ENCODE measurements around the gene UBR1.
A peak's percentile ranks its signal among the peaks of the same experiment; 100 is the strongest.

The UBR1 gene

DNA sequence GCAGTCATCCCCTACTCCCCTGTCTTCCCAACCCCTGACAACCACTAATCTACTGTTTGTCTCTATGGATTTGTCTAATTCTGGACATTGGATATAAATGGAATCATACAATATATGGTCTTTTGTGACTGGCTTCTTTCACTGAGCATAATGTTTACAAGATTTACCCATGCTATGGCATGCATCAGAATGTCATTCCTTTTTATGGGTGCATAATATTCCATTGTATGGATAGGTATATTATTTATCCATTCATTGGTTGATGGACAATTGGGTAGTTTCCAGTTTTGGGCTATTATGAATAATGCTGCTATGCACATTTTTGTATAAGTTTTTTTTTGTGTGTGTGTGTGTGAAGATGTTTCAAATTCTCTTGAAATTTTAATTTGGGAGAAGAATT, 168.7 kb downstream of the UBR1 start:
- POLR2A ChIA-PET (ENCODE audit: low non-redundant PET), result no interaction called here
- DNase-seq (ENCODE audit: low spot score), result no peak
- CTCF ChIA-PET, result no interaction called here
- H3K27ac ChIP-seq, result no peak overlapping the region
- TF ChIP-seq, protein P1, sequence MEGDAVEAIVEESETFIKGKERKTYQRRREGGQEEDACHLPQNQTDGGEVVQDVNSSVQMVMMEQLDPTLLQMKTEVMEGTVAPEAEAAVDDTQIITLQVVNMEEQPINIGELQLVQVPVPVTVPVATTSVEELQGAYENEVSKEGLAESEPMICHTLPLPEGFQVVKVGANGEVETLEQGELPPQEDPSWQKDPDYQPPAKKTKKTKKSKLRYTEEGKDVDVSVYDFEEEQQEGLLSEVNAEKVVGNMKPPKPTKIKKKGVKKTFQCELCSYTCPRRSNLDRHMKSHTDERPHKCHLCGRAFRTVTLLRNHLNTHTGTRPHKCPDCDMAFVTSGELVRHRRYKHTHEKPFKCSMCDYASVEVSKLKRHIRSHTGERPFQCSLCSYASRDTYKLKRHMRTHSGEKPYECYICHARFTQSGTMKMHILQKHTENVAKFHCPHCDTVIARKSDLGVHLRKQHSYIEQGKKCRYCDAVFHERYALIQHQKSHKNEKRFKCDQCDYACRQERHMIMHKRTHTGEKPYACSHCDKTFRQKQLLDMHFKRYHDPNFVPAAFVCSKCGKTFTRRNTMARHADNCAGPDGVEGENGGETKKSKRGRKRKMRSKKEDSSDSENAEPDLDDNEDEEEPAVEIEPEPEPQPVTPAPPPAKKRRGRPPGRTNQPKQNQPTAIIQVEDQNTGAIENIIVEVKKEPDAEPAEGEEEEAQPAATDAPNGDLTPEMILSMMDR (conservative IDR thresholded peaks at IDR 0.05; ENCODE audit: low read depth), result no peak

DNA sequence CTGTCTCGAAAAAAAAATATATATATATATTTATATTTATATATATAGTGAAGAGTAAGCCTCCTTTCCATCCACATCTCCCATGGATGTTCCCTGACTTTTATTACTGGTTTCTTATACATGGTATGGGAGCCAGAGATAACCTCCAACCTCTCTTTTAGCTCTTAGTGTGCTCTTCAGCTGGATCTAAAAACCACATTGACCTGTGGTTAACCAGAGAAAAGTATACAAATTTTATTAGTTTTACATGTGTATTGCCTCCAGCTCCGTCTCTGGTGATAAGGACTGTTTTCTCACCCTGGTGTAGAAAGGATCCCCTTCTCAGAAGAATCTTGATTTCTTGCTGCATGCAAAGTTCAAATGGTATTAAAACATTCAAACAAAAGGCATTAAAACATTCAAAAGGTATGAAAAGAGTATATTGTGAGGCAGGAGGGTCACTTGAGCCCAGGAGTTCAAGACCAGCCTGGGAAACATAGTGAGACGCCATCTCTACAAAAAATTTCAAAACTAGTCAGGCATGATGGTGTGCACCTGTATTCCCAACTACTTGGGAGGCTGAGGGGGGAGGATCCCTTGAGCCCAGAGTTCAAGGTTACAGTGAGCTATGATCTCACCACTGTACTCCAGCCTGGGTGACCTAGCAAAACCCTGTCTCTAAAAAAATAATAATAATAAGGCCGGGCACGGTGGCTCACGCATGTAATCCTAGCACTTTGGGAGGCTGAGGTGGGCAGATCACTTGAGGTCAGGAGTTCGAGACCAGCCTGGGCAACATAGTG, 171.8 kb downstream of the UBR1 start:
- DNase-seq (ENCODE audit: low spot score), result no peak
- H3K27ac ChIP-seq, result no peak overlapping the region; the same call in 1 of the 2 replicates
- POLR2A ChIA-PET (ENCODE audit: low non-redundant PET), result no interaction called here
- TF ChIP-seq, protein P1 (conservative IDR thresholded peaks at IDR 0.05; ENCODE audit: low read depth), result no peak
- CTCF ChIA-PET, result no interaction called here

DNA sequence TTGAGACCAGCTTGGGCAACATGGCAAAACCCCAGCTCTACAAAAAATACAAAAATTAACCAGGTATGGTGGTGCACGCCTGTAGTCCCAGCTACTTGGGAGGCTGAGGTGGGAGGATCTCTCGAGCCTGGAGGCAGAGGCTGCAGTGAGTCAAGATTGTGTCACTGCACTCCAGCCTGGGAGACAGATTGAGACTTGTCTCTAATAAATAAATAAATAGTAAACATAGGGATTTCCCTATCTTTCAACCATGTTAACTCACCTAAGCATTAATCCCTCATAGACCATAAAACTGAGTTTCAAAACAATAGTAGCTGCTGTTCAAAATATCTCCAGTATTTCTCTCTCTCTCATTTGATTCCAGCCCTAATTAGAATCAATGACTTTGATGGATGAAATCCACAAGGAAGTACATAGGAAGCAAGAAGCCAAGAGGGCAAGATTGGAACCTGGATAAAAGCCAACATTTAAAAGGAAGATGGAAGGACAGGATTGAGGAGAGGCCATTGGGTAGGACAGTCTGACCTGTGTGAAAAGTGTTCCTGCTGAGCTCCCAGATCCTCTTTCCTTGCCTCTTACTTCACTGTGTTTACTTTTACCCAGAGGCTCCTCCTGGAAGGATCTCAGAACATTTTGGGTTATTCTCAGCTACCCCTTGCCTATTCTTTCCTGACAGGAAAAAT, 172.9 kb downstream of the UBR1 start:
- CTCF ChIA-PET, result no interaction called here
- POLR2A ChIA-PET (ENCODE audit: low non-redundant PET), result no interaction called here
- TF ChIP-seq, protein P1 (conservative IDR thresholded peaks at IDR 0.05; ENCODE audit: low read depth), result no peak
- H3K27ac ChIP-seq, result no peak overlapping the region
- DNase-seq (ENCODE audit: low spot score), result no peak

DNA sequence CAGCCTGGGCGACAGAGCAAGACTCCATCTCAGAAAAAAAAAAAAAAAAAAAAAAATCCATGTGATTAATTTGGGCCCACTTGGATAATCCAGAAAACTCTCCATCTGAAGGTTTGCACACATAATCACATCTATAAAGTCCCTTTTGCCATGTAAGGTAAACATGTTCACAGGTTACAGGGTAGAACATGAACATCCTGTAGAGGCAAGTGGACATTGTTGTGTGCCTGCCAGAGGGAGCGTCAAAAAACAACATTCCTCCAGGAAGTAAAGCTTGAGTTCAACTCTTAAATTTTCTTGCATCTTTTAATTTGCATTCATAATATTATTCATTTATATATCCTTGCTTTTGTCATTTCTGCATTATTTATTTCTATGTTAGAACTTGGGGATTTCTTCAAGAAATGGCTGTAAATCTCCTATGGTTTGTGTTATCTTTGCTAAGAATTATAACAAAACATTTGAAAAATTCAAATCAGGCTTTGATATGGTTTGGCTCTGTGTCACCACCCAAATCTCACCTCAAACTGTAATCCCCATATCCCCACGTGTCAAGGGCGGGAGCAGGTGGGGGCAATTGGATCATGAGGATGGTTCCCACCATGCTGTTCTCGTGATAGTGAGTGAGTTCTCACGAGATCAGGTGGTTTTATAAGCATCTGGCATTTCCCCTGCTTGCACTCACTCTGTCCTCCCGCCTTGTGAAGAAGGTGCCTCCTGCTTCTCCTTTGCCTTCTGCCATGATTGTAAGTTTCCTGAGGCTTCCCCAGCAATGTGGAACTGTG, 173.9 kb downstream of the UBR1 start:
- POLR2A ChIA-PET (ENCODE audit: low non-redundant PET), result no interaction called here
- H3K27ac ChIP-seq, result no peak overlapping the region
- CTCF ChIA-PET, result no interaction called here

DNA sequence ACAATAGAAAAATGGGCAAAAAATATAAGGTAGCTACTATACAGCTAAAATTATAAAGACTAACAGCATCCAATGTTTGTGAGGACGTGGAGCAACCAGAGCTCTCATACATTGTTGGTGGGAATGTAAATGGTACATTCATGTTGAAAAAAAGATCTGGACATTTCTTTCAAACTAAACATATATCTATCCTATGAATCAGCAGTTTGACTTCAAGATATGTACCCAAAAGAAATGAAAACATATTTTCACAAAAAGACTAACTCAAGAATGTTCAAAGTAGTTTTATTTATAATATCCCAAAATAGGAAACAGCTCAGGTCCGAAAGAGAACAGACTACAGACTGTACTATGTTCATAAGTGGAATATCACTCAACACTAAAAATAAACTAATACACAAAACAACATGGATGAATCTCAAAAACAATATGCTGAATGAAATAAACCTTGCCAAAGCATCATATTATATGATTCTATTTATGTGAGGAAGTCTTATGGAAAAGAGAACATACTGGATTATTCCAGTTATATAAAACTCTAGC, 176.5 kb downstream of the UBR1 start:
- POLR2A ChIA-PET (ENCODE audit: low non-redundant PET), result no interaction called here
- no peak overlapping the region for H3K27ac ChIP-seq
- TF ChIP-seq, protein P1 (conservative IDR thresholded peaks at IDR 0.05; ENCODE audit: low read depth), result no peak
- no peak for DNase-seq (ENCODE audit: low spot score)
- CTCF ChIA-PET, result no interaction called here

More for the DNA sequence above, 173.9 kb downstream of the UBR1 start:
- TF ChIP-seq, protein P1 (conservative IDR thresholded peaks at IDR 0.05; ENCODE audit: low read depth), result no peak
- no peak for DNase-seq (ENCODE audit: low spot score)

DNA sequence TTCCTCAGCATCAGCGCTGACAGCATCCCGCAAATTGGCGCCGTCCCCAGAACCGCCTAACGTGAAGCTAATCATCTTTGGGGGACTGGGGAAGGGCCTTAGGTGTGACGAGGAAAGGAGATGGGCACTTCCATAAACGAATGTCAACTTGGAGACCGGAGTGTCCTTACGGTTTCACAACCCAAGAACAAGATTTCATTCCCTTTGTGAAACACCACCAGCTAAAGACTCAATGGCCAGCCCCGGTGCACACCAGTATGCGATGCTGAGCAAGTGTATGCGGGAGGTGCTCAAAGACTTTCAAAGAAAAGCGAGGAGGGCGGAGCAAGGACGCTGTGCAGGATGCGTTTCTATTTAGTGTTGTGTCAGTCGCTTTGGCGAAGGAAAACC, 184.5 kb downstream of the UBR1 start:
- POLR2A ChIA-PET (ENCODE audit: low non-redundant PET), result interaction anchor here (0.6 kb wide), 1 partner anchor 125 kb away, joined by 4 read pairs; no protein-coding TSS in a partner anchor
- CTCF ChIA-PET, result interaction anchor here (0.5 to 1.2 kb wide), 2 partner anchors 184 to 190 kb away, joined by 3 read pairs; no protein-coding TSS in a partner anchor

More for the DNA sequence above, 184.5 kb downstream of the UBR1 start:
- TF ChIP-seq, protein P1 (conservative IDR thresholded peaks at IDR 0.05; ENCODE audit: low read depth), result no peak
- H3K27ac ChIP-seq, result peak overlapping the region; percentile 85
- no peak for DNase-seq (ENCODE audit: low spot score)

All from RWPE1 (cell line).